CD4-positive, alpha-beta T cell treated with Interleukin-6 at 100 ng/mL for 8 hours (primary cell): Measurements from ENCODE around the gene CHPT1.
"Not testable (repeated sequence)": the region's sequence is repeated elsewhere in the genome, so short reads cannot be mapped to it uniquely, and the experiment has no call there.

Source experiments
- DNase-seq: peaks from one replicate; pipeline ENCODE4 v3.0.0-alpha.2; 2020; ENCODE audit warnings: mixed read lengths, low spot score

CHPT1 gene

DNA sequence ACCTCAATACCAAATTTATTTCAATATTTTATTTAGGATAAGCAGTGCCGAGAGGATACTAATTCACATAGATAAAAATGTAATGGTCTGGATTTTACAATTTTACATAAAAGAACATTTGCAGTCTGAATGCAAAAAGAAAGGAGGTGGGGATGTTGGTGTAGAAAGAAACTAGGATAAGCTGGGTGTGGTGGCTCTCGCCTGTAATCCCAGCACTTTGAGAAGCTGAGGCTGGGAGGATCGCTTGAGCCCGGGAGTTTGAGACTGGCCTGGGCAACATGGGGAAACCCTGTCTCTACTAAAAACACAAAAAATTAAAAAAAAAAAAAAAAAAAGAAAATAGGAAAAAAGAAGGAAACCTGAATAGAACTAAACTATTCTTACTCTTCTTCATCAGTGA, 25.0 kb downstream of the CHPT1 start:
- no peak for DNase-seq

GRCh38 chr12:101727098-101727497, 29.7 kb downstream of the CHPT1 start:
- DNase-seq = no peak

GRCh38 chr12:101729842-101730241, 32.4 kb downstream of the CHPT1 start:
- no peak for DNase-seq

- no peak for DNase-seq
Observed at GRCh38 chr12:101732318-101732717, 34.9 kb downstream of the CHPT1 start.

DNA sequence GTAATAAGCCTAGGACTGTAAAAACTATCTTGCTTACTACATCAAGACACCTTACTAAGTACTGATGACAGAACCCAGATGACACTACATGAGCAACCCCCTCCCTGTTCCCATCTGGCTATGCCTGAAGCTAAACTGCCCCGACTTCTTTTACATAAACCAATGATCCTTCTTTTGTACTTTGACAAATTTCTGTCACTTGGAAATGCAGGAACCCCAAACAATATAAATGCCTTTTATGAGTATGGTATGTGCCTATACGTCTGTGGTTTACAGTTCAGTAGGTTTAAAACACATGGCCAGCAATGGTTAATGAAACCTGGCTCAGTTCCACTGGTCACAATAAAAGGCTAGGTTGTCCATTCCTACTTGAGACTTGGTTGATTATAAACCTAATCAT, 35.7 kb downstream of the CHPT1 start:
- no peak for DNase-seq

DNA sequence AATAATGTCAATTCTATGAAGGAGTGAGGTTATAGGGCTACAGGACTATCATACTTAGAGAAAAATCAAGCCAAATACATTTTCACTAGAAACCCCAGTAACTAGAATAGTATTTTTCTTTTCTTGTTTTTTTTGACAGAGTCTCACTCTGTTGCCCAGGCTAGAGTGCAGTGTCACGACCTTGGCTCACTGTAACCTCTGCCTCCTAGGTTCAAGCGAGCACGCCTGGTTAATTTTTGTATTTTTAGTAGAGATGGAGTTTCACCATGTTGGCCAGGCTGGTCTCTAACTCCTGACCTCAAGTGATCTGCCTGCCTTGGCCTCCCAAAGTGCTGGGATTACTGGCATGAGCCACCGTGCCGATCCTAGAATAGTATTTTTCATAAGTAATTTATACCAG, 37.0 kb downstream of the CHPT1 start:
- DNase-seq = not testable (repeated sequence)

DNA sequence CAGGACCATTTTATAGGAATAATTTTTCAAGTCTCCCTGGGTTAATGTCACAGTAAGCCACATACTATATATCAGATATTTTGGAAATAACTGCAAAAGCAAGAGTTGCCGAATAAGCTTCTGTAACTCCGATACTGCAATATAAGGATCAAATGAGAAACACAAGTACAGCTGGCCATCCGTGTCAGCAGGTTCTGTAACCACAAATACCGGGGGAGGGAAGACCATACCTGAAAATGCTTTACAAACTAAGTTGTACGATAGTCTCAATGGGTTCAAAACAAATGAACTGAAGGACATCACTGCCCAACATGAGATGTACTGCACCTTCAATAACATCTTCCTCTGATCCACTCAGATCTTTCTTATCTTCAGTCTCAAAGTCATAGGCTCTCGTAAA, 40.0 kb downstream of the CHPT1 start:
- DNase-seq = no peak

- no peak for DNase-seq
Observed at GRCh38 chr12:101738920-101739665, 41.7 kb downstream of the CHPT1 start, which contains the start of gene SYCP3. Gene SYCP3, minus strand, starts transcription at chr12:101739462. Its CDS starts 1,527 bp downstream, at chr12:101737935.

DNA sequence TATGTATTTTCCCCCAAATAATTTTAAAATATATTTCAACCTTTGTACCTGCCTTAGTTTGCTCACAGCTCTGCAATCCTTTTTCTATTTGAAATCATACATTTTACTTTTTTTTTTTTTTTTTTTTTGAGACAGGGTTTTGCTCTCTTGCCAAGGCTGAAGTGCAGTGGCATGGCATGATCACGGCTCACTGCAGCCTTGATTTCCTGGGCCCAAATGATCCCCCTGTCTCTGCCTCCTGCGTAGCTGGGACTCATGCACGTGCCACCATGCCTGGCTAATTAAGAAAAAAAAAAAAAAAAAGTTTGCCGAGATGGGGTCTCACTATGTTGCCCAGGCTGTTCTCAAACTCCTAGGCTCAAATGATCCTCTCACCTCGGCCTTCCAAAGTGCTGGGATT, 43.1 kb downstream of the CHPT1 start:
- DNase-seq = no peak

- no peak for DNase-seq
Observed at GRCh38 chr12:101740980-101741379, 43.5 kb downstream of the CHPT1 start.

- no peak for DNase-seq
Observed at GRCh38 chr12:101743242-101743641, 45.8 kb downstream of the CHPT1 start.

DNA sequence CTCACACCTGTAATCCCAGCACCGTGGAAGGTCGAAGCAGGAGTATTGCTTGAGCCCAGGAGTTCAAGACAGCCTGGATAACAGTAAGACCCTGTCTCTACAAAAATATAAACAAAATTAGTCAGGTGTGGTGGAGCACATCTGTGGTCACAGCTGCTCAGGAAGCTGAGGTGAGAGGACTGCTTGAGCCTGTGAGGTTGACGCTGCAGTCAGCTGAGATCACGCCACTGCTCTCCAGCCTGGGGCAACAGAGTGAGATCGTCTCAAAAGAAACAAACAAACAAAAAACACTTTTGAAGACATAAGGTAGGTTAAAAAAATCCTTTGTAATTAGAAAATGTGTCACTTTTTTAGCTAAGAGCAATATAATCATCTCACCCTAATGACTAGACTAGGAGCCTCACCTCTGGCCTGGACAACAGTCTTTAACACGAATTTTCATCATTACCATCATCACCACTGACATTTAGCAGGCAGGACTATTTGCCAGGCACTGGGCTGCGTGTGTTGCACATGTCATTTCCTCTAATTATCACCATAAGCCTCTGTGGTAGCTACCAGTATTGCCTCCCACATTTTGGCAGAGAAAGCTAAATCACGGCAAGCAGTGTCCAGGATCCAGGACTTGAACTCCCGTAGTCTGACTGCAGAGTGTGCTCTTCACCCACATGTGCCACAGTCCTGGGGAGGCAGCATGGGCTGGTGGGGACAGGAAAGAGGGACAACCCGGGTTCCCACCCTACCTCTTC, 46.5 kb downstream of the CHPT1 start:
- DNase-seq = no peak

- no peak for DNase-seq
Observed at GRCh38 chr12:101745481-101745880, 48.0 kb downstream of the CHPT1 start.

DNA sequence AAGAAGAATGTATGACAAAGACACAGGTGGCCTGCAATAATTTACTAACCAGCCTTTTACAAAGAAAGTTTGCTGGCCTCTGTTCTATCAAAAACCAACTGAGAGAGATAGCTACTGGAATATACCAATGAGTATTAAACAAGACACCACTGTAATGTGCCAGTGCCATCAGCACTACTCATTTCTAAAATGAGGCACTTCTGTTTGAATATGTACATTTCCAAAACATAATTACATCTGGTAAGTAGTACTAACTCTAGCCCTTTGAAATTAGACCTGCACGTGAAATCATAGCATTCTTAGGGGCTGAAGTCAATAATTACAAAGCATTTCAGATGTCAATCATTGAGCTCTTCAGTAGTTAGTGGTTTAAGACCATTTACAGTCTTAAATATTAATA, 48.8 kb downstream of the CHPT1 start:
- DNase-seq = no peak

DNA sequence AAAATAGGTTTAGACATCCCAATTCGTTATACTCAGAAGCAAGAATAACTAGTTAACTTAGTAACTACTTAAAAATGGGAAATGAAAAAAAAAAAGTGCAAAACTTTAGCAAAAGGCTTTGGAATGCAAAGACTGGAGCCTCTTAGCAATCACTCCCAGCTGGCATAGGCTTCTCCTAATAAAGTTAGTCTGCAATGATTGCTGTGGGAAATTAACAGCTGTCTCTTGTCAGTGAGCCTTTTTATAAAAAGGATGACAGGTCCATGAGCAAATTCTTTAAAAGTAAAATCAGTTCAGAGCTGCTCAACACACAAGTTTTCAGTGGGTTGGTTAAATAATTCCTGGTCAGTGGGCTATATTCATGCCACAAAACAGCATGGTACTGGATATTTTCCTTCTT, 49.2 kb downstream of the CHPT1 start:
- DNase-seq = no peak

GRCh38 chr12:101747697-101748096, 50.3 kb downstream of the CHPT1 start:
- no peak for DNase-seq

DNA sequence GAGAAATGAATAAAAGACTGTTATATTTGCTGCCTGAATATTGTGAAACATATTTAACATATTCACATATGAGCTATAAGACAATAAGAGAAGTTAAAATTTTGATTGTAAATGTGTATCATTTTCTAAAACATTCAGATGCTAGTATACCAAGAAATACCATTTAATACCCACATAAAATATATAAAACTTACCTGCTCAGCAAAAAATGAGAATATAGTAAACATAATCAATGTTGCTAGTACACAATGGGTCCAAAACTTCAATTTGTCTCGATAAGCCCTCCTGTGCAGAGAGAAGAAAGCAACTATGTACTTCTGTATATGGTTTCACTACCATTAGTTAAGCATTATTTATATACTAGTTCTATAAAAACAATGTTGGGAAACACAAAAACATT, 51.5 kb downstream of the CHPT1 start:
- DNase-seq = no peak

GRCh38 chr12:101749657-101750056, 52.2 kb downstream of the CHPT1 start:
- DNase-seq = no peak

DNA sequence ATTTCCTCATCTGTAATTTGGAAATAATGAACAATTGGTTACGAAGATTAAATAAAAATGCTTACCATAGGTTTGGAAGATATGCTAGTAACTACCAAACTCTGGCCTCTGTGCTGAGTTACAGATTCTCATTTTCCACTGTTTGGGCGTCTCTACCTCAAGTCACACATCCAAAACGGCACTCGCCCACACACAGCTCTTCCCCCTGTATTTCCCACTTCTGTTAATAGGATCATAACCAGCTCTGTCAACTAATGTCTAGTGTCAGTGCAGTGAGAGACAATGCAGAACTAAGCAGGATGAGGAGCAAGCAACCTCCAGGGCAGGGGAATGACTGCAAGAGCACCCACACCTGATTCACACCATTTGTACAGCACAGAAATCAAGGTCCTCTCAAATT, 52.7 kb downstream of the CHPT1 start:
- no peak for DNase-seq

- DNase-seq = peak; percentile 24
Observed at GRCh38 chr12:101759396-101760047, 62.1 kb downstream of the CHPT1 start.

GRCh38 chr12:101761350-101761749, 63.9 kb downstream of the CHPT1 start:
- DNase-seq = no peak

DNA sequence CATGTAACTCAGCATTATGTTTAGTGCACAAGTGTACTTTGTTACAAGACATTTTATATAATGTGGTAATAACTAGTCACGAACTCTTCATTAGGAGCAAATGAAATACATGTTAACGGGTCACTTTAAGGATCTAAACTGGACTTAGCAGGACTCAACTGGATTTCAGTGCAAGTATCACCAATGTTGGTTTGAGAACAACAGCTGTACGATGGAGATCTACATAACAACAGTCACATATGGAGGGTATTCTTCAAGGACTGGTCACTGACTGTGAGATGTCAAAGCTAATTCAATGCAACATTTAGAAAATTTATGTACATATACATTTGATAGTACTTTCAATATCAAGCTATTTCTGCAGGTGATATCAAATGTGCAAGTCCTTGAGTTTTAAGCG, 64.3 kb downstream of the CHPT1 start:
- no peak for DNase-seq
